ENCODE data around the gene TIMP1. TPM values are rescaled to one million over a fixed set of nuclear protein-coding genes. Genes with fewer than 3 reads are reported as not detected.

TIMP1 gene
- total RNA-seq, 1 donor, result 834 TPM

DNA sequence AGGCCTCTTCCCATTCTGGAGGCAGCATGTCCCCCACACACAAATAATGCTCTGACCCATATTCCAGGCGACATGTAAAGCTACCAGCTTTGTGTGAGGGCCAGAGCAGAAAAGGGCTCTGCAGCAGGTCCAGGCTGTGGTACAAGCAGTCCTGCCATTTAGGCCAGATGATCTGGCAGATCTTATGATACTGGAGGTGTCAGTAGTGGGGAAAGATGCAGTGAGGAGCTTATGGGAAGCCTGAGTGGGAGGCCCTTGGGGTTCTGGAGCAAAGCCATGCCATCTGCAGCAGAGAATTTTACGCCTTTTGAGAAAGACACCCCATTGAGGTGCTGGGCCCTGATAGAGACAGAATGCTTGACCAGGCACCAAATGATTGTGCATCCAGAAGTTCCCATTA lies 29.7 kb downstream of the TIMP1 start:
- no peak for DNase-seq (ENCODE audit: low read depth)
- H3K4me3 ChIP-seq (ENCODE audit: low read depth, low read length), result no peak overlapping the region
- TF ChIP-seq, protein P1, sequence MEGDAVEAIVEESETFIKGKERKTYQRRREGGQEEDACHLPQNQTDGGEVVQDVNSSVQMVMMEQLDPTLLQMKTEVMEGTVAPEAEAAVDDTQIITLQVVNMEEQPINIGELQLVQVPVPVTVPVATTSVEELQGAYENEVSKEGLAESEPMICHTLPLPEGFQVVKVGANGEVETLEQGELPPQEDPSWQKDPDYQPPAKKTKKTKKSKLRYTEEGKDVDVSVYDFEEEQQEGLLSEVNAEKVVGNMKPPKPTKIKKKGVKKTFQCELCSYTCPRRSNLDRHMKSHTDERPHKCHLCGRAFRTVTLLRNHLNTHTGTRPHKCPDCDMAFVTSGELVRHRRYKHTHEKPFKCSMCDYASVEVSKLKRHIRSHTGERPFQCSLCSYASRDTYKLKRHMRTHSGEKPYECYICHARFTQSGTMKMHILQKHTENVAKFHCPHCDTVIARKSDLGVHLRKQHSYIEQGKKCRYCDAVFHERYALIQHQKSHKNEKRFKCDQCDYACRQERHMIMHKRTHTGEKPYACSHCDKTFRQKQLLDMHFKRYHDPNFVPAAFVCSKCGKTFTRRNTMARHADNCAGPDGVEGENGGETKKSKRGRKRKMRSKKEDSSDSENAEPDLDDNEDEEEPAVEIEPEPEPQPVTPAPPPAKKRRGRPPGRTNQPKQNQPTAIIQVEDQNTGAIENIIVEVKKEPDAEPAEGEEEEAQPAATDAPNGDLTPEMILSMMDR (IDR thresholded peaks at IDR 0.05; ENCODE audit: insufficient read depth, low read length), result no peak

DNA sequence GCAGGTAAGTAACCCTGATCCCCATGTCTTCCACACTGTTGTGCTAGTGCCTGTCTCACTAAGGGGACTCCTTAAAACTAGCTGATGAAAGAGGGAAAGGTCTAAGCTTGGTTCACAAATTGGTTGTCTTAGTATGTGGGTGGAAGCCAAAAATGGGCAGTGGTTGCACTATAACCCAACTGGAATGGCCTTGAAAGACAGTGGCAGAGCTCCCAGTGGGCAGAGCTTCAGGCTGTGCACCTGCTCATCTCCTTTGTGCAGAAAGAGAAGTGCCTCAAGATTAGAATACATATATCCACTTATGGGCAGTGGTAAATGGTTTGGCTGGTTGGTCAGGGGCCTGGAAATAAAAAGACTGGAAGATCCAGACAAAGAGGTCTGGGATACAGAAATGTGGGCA lies 30.2 kb downstream of the TIMP1 start:
- TF ChIP-seq, protein P1 (IDR thresholded peaks at IDR 0.05; ENCODE audit: insufficient read depth, low read length), result no peak
- H3K4me3 ChIP-seq (ENCODE audit: low read depth, low read length), result no peak overlapping the region
- DNase-seq (ENCODE audit: low read depth), result no peak

DNA sequence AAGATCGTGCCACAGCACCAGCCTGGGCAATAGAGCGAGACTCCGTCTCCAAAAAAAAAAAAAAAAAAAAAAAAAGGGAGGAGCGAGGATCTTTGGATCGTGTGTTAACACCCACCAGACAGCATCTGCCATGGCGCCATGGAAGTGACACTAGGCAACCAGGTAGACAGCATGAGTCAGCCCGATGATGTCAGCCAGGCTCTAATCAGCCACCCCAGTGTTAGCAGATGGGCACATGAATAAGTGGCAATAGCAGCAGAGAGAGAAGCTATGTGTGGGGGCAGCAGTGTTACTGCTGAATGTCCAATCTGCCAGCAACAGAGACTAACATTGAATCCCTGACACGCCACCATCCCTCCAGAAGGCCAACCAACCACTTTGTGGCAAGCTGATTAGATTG lies 30.8 kb downstream of the TIMP1 start:
- TF ChIP-seq, protein P1 (IDR thresholded peaks at IDR 0.05; ENCODE audit: insufficient read depth, low read length), result no peak
- no peak for DNase-seq (ENCODE audit: low read depth)
- H3K4me3 ChIP-seq (ENCODE audit: low read depth, low read length), result no peak overlapping the region

DNA sequence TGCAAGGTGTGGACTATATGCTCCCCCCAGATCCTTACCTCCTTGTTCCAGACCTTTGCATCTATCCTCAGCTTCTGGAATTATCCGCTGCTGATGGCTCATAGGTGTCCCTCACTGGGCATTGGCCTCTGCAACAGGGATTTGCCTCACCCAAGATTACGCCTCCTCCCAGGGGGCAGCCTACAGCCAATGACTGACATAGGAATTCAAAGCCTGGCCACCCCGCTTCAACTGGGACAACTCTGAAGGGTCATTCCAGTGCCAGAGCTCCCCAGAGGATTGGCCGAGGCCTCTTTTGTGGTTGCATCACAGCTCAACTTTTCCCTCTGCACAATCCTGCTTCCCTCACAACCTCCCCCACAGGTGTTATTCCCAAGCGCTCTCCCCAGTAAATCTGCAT lies 32.4 kb downstream of the TIMP1 start:
- no peak overlapping the region for H3K4me3 ChIP-seq (ENCODE audit: low read depth, low read length)
- DNase-seq (ENCODE audit: low read depth), result no peak
- TF ChIP-seq, protein P1 (IDR thresholded peaks at IDR 0.05; ENCODE audit: insufficient read depth, low read length), result no peak

DNA sequence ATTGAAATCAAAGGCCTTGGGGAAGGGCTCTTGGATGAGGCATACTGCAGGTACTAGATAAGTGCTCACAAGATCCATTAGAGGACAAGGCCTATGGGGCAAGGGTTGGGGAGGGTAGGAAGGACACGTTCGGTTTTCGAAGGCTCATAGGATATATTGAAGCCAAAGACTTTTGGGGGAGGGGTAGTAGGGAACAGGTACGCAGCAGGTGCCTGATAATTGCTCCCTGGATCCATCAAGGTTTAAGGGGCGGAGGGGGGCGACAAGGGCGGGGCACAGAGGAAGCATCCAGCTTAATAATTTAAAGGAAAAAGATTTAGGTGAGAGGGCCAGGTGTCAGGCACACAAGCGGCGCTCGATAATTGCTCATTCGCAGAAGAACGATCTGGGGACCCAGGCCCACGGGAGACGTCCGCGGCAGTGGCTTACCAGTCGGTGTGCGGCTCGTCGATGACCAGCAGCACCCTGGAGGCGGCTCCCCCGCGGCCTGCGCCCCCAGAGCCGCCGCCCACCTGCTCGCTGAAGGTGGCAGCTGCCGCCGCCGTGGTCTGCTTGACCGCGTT lies 36.8 kb downstream of the TIMP1 start:
- no peak overlapping the region for H3K4me3 ChIP-seq (ENCODE audit: low read depth, low read length)
- no peak for DNase-seq (ENCODE audit: low read depth)
- TF ChIP-seq, protein P1 (IDR thresholded peaks at IDR 0.05; ENCODE audit: insufficient read depth, low read length), result no peak

DNA sequence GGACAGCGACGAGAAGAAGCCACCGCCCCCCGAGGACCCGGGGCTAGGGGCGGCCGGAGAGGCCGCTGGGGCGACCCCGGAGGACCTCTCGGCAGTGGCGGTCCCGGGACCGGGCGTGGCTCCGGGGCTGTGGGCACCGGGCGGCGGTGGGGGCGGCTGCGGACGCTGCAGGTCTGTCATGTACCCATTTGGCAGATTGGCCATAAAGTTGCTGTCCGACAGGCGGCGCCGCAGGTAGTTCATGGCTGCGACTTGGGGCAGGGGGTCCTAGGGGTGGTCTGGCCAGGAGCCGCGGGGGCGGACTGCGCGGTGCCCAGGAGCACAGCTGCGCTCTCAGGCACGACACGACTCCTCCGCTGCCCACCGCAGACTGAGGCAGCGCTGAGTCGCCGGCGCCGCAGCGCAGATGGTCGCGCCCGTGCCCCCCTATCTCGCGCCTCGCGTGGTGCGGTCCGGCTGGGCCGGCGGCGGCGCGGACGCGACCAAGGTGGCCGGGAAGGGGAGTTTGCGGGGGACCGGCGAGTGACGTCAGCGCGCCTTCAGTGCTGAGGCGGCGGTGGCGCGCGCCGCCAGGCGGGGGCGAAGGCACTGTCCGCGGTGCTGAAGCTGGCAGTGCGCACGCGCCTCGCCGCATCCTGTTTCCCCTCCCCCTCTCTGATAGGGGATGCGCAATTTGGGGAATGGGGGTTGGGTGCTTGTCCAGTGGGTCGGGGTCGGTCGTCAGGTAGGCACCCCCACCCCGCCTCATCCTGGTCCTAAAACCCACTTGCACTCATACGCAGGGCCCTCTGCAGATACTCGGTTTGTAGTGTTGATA lies 37.5 kb downstream of the TIMP1 start, which contains the start of gene SYN1:
Gene SYN1, minus strand, starts transcription at position 372 of the 817 bp plus-strand sequence. Its CDS starts 129 bp downstream, at position 243.
- DNase-seq (ENCODE audit: low read depth), result peak; percentile 66
- H3K4me3 ChIP-seq (ENCODE audit: low read depth, low read length), result peak within 1 kb of the TSS; percentile 56
- TF ChIP-seq, protein P1 (IDR thresholded peaks at IDR 0.05; ENCODE audit: insufficient read depth, low read length), result no peak
